Effector memory CD4-positive, alpha-beta T cell (primary cell): ENCODE measurements around the gene TARBP1.
A peak's percentile ranks its signal among the peaks of the same experiment; 100 is the strongest.
"Not testable (repeated sequence)": the region's sequence is repeated elsewhere in the genome, so short reads cannot be mapped to it uniquely, and the experiment has no call there.

Experiments used
- DNase-seq, 3 donors: peaks; one replicate each; pipeline ENCODE4 v3.0.0-alpha.2; 2020
- H3K27ac ChIP-seq: 2 replicates; pipeline ENCODE4 v1.7.0; 2013; ENCODE audit warnings: mild to moderate bottlenecking, low read length, moderate library complexity; ENCODE audit not compliant: insufficient read depth, poor library complexity, severe bottlenecking
- H3K27me3 ChIP-seq: replicated peaks from 2 replicates; pipeline ENCODE4 v1.7.0; 2013; ENCODE audit warnings: mild to moderate bottlenecking, low read length; ENCODE audit not compliant: insufficient read depth, control insufficient read depth, poor library complexity, severe bottlenecking
- H3K36me3 ChIP-seq: 2 replicates; pipeline ENCODE4 v1.7.0; 2013; ENCODE audit warnings: mild to moderate bottlenecking, low read length, moderate library complexity; ENCODE audit not compliant: control insufficient read depth, insufficient read depth
- H3K4me1 ChIP-seq: 2 replicates; pipeline ENCODE4 v1.7.0; 2013; ENCODE audit warnings: low read length, mild to moderate bottlenecking; ENCODE audit not compliant: control insufficient read depth, insufficient read depth, poor library complexity, severe bottlenecking
- H3K4me3 ChIP-seq: 2 replicates; pipeline ENCODE4 v1.7.0; 2013; ENCODE audit warnings: low read length, low read depth, mild to moderate bottlenecking; ENCODE audit not compliant: insufficient read depth, poor library complexity, severe bottlenecking
- H3K9me3 ChIP-seq: 2 replicates; pipeline ENCODE4 v1.7.0; 2013; ENCODE audit warnings: mild to moderate bottlenecking, low read length, moderate library complexity; ENCODE audit not compliant: control insufficient read depth

The TARBP1 gene

GRCh38 chr1:234413485-234413884 is 65.5 kb downstream of the TARBP1 start:
- DNase-seq: no peak

DNA sequence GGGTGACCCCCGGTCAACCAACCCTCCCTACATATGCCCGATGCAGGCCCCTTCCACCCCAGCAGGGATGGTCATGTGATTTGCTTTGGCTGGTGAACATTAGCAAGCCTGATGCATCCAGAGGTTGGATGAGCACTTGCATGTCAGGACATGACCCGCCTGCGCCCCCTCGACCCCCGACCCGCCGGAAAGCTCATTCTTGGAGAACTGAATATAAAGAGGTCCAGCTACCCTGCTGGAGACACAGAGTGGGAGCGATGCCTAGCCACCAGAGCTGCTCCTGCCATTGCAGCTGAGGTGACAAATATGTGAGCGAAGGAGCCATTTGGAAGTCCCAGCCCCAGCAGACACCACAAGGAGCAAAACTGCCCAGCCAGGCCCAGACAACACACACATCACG is 66.1 kb downstream of the TARBP1 start:
- peaks cover 10% of the 10 kb centered on the region for H3K36me3 ChIP-seq
- DNase-seq: no peak
- no peak overlapping the region for H3K27ac ChIP-seq
- no peaks in the 10 kb centered on the region for H3K27me3 ChIP-seq
- H3K4me3 ChIP-seq: no peak overlapping the region
- no peaks in the 10 kb centered on the region for H3K9me3 ChIP-seq
- peaks cover 6% of the 10 kb centered on the region for H3K4me1 ChIP-seq

More at GRCh38 chr1:234413485-234413884, 65.5 kb downstream of the TARBP1 start:
- Histone ChIP-seq H3K4me1 (peaks cover 2% of the 10 kb centered on the region), H3K9me3 (no peaks in the 10 kb centered on the region), H3K27ac (no peak overlapping the region), H3K36me3 (peaks cover 10% of the 10 kb centered on the region), H3K27me3 (no peaks in the 10 kb centered on the region), H3K4me3 (no peak overlapping the region)

DNA sequence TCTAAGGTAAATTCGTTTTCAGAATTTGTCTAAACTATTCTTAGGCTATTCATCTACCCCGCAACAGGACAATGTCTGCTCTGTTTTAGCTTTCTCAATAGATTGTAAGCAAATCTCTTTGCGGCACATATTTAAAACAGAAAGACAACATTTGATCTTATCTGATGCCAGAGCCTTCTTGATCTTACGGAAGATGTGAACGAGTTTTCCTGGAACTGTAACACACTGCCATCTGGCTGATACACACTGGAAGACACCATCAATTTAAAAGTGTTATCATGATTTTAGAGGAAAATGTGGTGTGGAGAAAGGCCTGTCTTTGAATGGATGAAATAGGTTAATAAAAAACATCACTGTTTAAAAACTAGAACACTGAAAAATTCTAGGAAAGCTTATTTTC is 69.7 kb downstream of the TARBP1 start:
- H3K4me1 ChIP-seq: peaks cover 6% of the 10 kb centered on the region
- peaks cover 10% of the 10 kb centered on the region for H3K36me3 ChIP-seq
- peak overlapping the region; percentile 64 for H3K27ac ChIP-seq
- H3K9me3 ChIP-seq: no peaks in the 10 kb centered on the region
- peak in 1 of 3 donors; percentile 15 for DNase-seq
- H3K4me3 ChIP-seq: no peak overlapping the region
- H3K27me3 ChIP-seq: no peaks in the 10 kb centered on the region

DNA sequence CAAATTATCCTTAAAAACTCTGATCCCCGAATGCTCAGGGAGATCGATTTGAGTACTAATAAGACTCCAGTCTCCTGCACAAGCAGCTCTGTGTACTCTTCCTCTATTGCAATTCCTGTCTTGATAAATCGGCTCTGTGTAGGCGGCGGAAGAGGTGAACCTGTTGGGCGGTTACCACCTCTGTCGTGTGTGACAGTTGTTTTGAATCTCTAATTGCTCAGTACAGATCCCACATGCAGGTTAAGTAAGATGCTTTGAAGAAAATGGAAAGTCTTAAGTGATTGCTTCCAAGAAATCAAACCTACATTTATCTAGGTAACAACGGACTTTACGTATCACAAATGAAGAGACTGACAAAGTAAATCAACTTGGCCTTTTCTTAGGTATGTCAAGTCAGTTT is 70.2 kb downstream of the TARBP1 start:
- H3K4me1 ChIP-seq: peaks cover 6% of the 10 kb centered on the region
- no peaks in the 10 kb centered on the region for H3K9me3 ChIP-seq
- peak overlapping the region; percentile 64 for H3K27ac ChIP-seq
- peak overlapping the region; percentile 22 for H3K4me3 ChIP-seq
- peaks cover 7% of the 10 kb centered on the region for H3K36me3 ChIP-seq
- no peaks in the 10 kb centered on the region for H3K27me3 ChIP-seq
- peak; percentile 7 to 38 (median 21) for DNase-seq

GRCh38 chr1:234406871-234407270 is 72.1 kb downstream of the TARBP1 start:
- DNase-seq: no peak
- no peak overlapping the region for H3K4me3 ChIP-seq
- no peak overlapping the region for H3K27ac ChIP-seq
- no peaks in the 10 kb centered on the region for H3K9me3 ChIP-seq
- no peaks in the 10 kb centered on the region for H3K36me3 ChIP-seq
- peaks cover 6% of the 10 kb centered on the region for H3K4me1 ChIP-seq
- no peaks in the 10 kb centered on the region for H3K27me3 ChIP-seq

DNA sequence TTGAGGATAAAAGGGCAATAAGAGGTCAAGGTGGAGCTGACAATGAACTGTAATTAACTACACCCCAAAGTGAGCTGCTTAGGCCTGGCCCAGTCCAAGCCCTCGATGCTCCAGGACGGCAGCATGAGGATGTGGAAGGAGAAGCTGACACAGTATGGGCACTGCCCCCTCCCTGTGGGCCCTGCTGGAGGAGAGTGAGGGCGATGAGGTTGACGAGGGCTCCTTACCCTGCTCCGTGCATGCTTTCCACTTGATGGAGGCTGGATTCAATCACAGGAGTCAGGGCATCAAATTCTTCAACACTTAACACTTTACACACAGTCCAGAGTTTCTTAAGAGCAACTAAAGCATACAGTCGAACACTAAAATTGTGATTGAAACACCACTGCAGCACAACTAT is 73.3 kb downstream of the TARBP1 start:
- Histone ChIP-seq H3K4me1 (peaks cover 6% of the 10 kb centered on the region), H3K36me3 (no peaks in the 10 kb centered on the region)

DNA sequence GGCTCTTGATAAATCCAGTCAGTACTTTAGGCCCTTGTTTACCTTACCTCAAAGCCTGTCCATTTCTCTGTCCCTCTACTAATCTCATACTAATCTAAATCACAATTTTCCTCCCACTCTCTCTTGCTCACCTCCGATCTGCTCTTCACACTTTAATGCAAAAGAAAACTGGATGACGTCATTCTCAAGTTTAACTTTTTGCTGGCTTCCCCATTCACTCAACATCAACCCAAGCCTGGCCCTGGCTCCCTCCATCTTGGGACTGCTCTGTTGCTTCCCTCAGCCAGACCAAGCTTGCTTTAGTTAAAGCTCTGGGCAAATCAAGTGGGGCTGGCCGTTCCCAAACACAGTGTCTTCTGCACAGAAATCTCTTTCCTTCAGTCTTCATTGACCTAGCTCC is 76.0 kb downstream of the TARBP1 start:
- DNase-seq: no peak
- H3K4me3 ChIP-seq: no peak overlapping the region
- peaks cover 5% of the 10 kb centered on the region for H3K4me1 ChIP-seq
- H3K9me3 ChIP-seq: no peaks in the 10 kb centered on the region
- no peaks in the 10 kb centered on the region for H3K27me3 ChIP-seq
- no peak overlapping the region for H3K27ac ChIP-seq
- no peaks in the 10 kb centered on the region for H3K36me3 ChIP-seq

More for the DNA sequence above, 73.3 kb downstream of the TARBP1 start:
- no peak for DNase-seq
- no peaks in the 10 kb centered on the region for H3K9me3 ChIP-seq
- H3K4me3 ChIP-seq: no peak overlapping the region
- H3K27me3 ChIP-seq: no peaks in the 10 kb centered on the region
- no peak overlapping the region for H3K27ac ChIP-seq

DNA sequence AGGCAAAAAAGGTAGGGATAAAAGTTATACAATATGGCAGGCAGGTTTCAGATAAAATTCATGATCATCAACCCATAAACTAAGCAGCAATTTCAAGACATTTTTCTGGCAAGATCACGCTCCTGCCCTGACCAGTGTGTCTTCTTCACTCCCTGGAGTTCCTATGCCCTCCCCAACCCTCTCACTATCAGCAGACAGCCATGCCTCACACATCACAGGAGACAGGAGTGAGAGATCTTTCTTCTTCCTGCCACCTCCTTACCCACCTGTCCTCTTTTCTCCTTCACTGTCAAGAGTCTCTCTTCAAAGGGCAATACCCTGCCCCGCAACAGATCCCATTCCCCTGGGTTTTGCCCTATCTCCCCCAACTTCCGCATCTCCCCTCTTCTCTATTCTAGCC is 77.3 kb downstream of the TARBP1 start:
- DNase-seq: no peak
- H3K36me3 ChIP-seq: no peaks in the 10 kb centered on the region
- no peaks in the 10 kb centered on the region for H3K27me3 ChIP-seq
- no peaks in the 10 kb centered on the region for H3K9me3 ChIP-seq
- no peak overlapping the region for H3K4me3 ChIP-seq
- peaks cover 5% of the 10 kb centered on the region for H3K4me1 ChIP-seq
- H3K27ac ChIP-seq: no peak overlapping the region

GRCh38 chr1:234400773-234401172 is 78.2 kb downstream of the TARBP1 start:
- Histone ChIP-seq H3K9me3 (no peaks in the 10 kb centered on the region), H3K4me3 (no peak overlapping the region), H3K36me3 (no peaks in the 10 kb centered on the region), H3K27ac (peak overlapping the region; percentile 46), H3K27me3 (no peaks in the 10 kb centered on the region), H3K4me1 (peaks cover 5% of the 10 kb centered on the region)
- no peak for DNase-seq

DNA sequence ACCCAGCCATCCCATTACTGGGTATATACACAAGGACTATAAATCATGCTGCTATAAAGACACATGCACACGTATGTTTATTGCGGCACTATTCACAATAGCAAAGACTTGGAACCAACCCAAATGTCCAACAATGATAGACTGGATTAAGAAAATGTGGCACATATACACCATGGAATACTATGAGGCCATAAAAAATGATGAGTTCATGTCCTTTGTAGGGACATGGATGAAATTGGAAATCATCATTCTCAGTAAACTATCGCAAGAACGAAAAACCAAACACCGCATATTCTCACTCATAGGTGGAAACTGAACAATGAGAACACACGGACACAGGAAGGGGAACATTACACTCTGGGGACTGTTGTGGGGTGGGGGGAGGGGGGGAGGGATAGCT is 79.5 kb downstream of the TARBP1 start:
- H3K36me3 ChIP-seq: not testable (repeated sequence)

More for the DNA sequence above, 79.5 kb downstream of the TARBP1 start:
- not testable (repeated sequence) for H3K27ac ChIP-seq, H3K4me1 ChIP-seq, H3K4me3 ChIP-seq, DNase-seq, H3K9me3 ChIP-seq, H3K27me3 ChIP-seq
